ENCODE data around the gene SORCS2.

SORCS2 gene

GRCh38 chr4:7626531-7626930, 434.2 kb downstream of the SORCS2 start:
- no peak for DNase-seq (ENCODE audit: low spot score)
- no peak for TF ChIP-seq CTCF (IDR thresholded peaks at IDR 0.05; ENCODE audit: extremely low read depth, missing control alignments)

- TF ChIP-seq CTCF (IDR thresholded peaks at IDR 0.05; ENCODE audit: extremely low read depth, missing control alignments) = no peak
These were observed 435.2 kb downstream of the SORCS2 start for GRCh38 chr4:7627251-7628250.

GRCh38 chr4:7628432-7628831, 436.1 kb downstream of the SORCS2 start:
- no peak for TF ChIP-seq CTCF (IDR thresholded peaks at IDR 0.05; ENCODE audit: extremely low read depth, missing control alignments)
- no peak for DNase-seq (ENCODE audit: low spot score)

More at GRCh38 chr4:7627251-7628250, 435.2 kb downstream of the SORCS2 start:
- DNase-seq (ENCODE audit: low spot score) = no peak

- no peak for DNase-seq (ENCODE audit: low spot score)
- TF ChIP-seq CTCF (IDR thresholded peaks at IDR 0.05; ENCODE audit: extremely low read depth, missing control alignments) = no peak
These were observed 437.3 kb downstream of the SORCS2 start for GRCh38 chr4:7629501-7630254.

DNA sequence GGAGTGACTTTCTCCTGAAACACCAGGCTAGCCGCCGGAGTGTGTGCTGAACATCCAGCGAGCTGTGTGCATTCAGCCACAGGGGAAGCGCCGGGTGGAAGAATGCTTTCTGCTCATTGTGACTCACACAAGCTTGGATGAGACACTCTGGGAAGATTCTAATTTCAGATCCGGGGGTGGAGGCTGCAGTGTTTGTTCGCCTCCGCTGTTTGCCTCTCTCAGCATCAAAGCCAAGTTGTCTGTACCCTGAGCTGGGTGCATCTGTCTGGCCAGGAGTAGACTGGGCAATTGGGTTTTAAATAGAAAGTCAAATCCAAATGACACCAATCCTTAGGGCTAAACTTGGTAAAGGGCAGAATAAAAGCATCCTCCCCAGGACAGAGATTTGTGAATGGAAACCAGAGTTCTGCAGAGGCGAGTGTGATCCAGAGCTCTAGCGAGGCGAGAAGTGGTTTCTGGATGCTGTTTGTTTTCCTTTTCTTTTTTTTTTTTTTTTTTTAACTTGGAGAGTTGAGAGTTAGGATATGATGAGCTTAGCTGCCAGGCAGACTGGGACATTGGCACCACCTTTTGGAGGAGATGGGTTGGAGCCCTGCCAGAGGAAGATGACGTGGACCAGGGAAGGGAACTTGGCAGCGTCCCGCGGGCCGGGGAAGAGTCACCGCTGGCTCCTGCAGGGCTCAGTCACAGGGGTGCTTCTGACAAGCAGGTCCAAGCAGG, 438.4 kb downstream of the SORCS2 start:
- DNase-seq (ENCODE audit: low spot score) = no peak
- no peak for TF ChIP-seq CTCF (IDR thresholded peaks at IDR 0.05; ENCODE audit: extremely low read depth, missing control alignments)

GRCh38 chr4:7631288-7632014, 439.1 kb downstream of the SORCS2 start:
- DNase-seq (ENCODE audit: low spot score) = no peak
- no peak for TF ChIP-seq CTCF (IDR thresholded peaks at IDR 0.05; ENCODE audit: extremely low read depth, missing control alignments)

Measured in GM20000 (cell line).